NCI-H2107 treated with DMSO at 0.1 percent for 48 hours (cell line): Measurements from ENCODE around the gene CCDC142.

Experiments used
- DNase-seq: peaks from one replicate; lab custom pipeline; 2025; ENCODE audit not compliant: unreplicated experiment; lab: John Stamatoyannopoulos, UW

The CCDC142 gene

GRCh38 chr2:74482801-74483674 lies at the start of gene CCDC142, which contains the start of gene TTC31:
TSS of gene CCDC142 (minus strand) at chr2:74482998. CDS start at chr2:74482837, 161 bp downstream.
TSS of gene TTC31 (plus strand) at chr2:74483081. CDS start at chr2:74483096, 15 bp downstream.
- DNase-seq = peak; percentile 97

- peak; percentile 29 for DNase-seq
Measured at GRCh38 chr2:74532222-74532621, 49.4 kb upstream of the CCDC142 start.

- DNase-seq = no peak
Measured at GRCh38 chr2:74531666-74532065, 48.9 kb upstream of the CCDC142 start.

GRCh38 chr2:74530239-74531187 lies 47.7 kb upstream of the CCDC142 start:
- no peak for DNase-seq

- DNase-seq = peak; percentile 86
Measured at GRCh38 chr2:74529357-74530238, 46.8 kb upstream of the CCDC142 start, which contains the start of the genes AUP1 and HTRA2. TSS of gene AUP1 (minus strand) at chr2:74529706. CDS start at chr2:74529629, 77 bp downstream. TSS of gene HTRA2 (plus strand) at chr2:74529933. CDS start at chr2:74530007, 74 bp downstream.

GRCh38 chr2:74528600-74529356 lies 46.0 kb upstream of the CCDC142 start:
- DNase-seq = no peak

- DNase-seq = no peak
Measured at GRCh38 chr2:74527741-74528140, 44.9 kb upstream of the CCDC142 start.

- DNase-seq = no peak
Measured at GRCh38 chr2:74526649-74527230, 43.9 kb upstream of the CCDC142 start.

GRCh38 chr2:74525717-74526648 lies 43.2 kb upstream of the CCDC142 start, which contains the start of gene DQX1:
TSS of gene DQX1 (minus strand) at chr2:74526231. CDS start at chr2:74525729, 502 bp downstream.
- no peak for DNase-seq

- DNase-seq = no peak
Measured at GRCh38 chr2:74524955-74525716, 42.3 kb upstream of the CCDC142 start.

- DNase-seq = no peak
Measured at GRCh38 chr2:74524005-74524404, 41.2 kb upstream of the CCDC142 start.

GRCh38 chr2:74522516-74522915 lies 39.7 kb upstream of the CCDC142 start:
- DNase-seq = no peak

- DNase-seq = no peak
Measured at GRCh38 chr2:74516650-74517049, 33.9 kb upstream of the CCDC142 start.

- DNase-seq = no peak
Measured at GRCh38 chr2:74515981-74516633, 33.3 kb upstream of the CCDC142 start.

- no peak for DNase-seq
Measured at GRCh38 chr2:74515271-74515980, 32.6 kb upstream of the CCDC142 start.
